Neutrophil (primary cell): ENCODE data around the gene FAM120A.

ENCODE experiments used
- H3K27ac ChIP-seq: fragments of 200-600 bp; sonication (generic); 2 replicates; pipeline ENCODE4 v1.5.1; 2016; ENCODE audit warnings: mild to moderate bottlenecking, moderate library complexity
- H3K27me3 ChIP-seq: fragments of 200-600 bp; sonication (generic); 2 replicates; pipeline ENCODE4 v1.6.0; 2016; ENCODE audit warnings: mild to moderate bottlenecking
- H3K36me3 ChIP-seq: fragments of 200-600 bp; sonication (generic); 2 replicates; pipeline ENCODE4 v1.5.1; 2017
- H3K4me1 ChIP-seq, 2 experiments: fragments of 200-600 bp in 1 of 2; sonication (generic) in 1 of 2; 1 replicate in 1 of 2; 2 replicates in 1 of 2; pipeline versions ENCODE4 v1.5.1 to v1.6.1; 2013 to 2016; ENCODE audit warnings: low read depth in 1 of 2, low read length in 1 of 2, mild to moderate bottlenecking in 1 of 2, moderate library complexity in 1 of 2; ENCODE audit not compliant: control insufficient read depth in 1 of 2, insufficient read depth in 1 of 2
- H3K4me3 ChIP-seq, 2 experiments: fragments of 200-600 bp in 1 of 2; sonication (generic) in 1 of 2; 1 replicate in 1 of 2; 2 replicates in 1 of 2; pipeline ENCODE4 v1.5.1; 2013 to 2016; ENCODE audit warnings: low read depth in 1 of 2, low read length in 1 of 2, mild to moderate bottlenecking in 1 of 2, moderate library complexity in 1 of 2
- H3K9me3 ChIP-seq: fragments of 200-600 bp; sonication (generic); 2 replicates; pipeline ENCODE4 v1.5.1; 2016
- TF ChIP-seq, protein P1 (sequence below): fragments of 200-600 bp; sonication (generic); IDR thresholded peaks from 2 replicates; pipeline ENCODE4 v1.5.1; 2016; ENCODE audit warnings: antibody characterized with exemption

Gene FAM120A

DNA sequence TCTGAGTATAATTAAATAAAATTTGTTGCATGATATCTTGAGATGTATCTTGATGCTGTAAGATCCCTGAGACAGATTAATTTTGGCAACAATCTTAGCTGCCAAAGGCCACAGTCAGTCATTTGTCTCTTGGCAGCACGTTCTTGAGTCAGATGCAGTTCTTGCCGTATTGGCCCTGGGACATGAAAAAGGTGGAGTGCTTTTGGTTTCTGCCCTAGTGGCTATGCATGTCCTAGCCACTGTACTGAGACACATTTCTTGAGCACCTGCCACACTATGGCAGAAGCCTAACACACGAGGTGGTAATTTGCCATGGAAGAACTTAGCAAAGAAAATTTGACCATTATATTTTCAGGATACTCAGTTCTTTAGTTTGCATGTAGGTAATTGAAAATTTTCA, 79.9 kb downstream of the FAM120A start:
- H3K4me1 ChIP-seq = peaks cover 0 to 6% of the 10 kb centered on the region in 2 experiments
- no peak overlapping the region for H3K4me3 ChIP-seq
- H3K27ac ChIP-seq = no peak overlapping the region
- peaks cover 96% of the 10 kb centered on the region for H3K36me3 ChIP-seq
- H3K27me3 ChIP-seq = no peaks in the 10 kb centered on the region
- no peaks in the 10 kb centered on the region for H3K9me3 ChIP-seq
- TF ChIP-seq, protein P1, sequence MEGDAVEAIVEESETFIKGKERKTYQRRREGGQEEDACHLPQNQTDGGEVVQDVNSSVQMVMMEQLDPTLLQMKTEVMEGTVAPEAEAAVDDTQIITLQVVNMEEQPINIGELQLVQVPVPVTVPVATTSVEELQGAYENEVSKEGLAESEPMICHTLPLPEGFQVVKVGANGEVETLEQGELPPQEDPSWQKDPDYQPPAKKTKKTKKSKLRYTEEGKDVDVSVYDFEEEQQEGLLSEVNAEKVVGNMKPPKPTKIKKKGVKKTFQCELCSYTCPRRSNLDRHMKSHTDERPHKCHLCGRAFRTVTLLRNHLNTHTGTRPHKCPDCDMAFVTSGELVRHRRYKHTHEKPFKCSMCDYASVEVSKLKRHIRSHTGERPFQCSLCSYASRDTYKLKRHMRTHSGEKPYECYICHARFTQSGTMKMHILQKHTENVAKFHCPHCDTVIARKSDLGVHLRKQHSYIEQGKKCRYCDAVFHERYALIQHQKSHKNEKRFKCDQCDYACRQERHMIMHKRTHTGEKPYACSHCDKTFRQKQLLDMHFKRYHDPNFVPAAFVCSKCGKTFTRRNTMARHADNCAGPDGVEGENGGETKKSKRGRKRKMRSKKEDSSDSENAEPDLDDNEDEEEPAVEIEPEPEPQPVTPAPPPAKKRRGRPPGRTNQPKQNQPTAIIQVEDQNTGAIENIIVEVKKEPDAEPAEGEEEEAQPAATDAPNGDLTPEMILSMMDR = no peak

DNA sequence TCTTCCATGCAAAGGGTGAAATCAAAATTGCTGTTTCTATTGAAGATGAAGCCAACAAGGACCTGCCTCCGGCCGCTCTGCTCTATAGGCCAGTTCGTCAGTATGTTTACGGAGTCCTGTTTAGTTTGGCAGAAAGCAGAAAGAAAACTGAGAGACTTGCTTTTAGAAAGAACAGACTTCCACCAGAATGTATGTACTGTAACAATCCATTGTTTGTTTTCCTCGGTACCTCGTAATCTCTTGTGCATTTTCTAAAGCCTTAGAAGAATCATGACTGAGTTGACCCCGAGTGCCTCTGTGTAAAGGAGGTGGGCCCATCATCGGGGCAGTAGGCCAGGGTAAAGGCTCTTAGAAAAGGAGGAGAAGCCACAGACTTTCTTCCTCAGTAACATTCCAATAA, 80.7 kb downstream of the FAM120A start:
- H3K4me3 ChIP-seq = no peak overlapping the region
- H3K27ac ChIP-seq = no peak overlapping the region
- no peaks in the 10 kb centered on the region for H3K27me3 ChIP-seq
- H3K4me1 ChIP-seq = peaks cover 0 to 6% of the 10 kb centered on the region in 2 experiments
- H3K36me3 ChIP-seq = peaks cover 90% of the 10 kb centered on the region
- no peaks in the 10 kb centered on the region for H3K9me3 ChIP-seq
- TF ChIP-seq, protein P1 = no peak

DNA sequence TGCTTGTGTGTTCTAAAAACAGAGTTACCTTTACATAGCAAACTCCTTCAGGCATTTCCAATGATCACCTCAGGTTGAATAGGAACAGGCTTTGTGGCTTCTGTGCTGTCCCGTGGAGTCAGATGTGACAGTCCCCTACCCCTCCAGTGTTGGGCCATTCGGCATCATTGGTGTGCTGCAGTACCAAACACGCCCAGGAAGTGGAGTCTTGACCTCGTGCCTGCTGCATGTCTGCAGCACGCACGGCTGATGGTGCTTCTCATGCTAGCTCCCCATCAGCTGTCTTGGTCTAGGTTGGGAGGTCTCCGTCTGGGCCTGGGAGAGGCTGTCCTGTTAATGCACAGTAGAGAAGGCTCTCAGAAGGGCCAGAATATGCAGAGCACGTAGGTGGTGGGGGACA, 82.4 kb downstream of the FAM120A start:
- TF ChIP-seq, protein P1 = no peak
- H3K36me3 ChIP-seq = peaks cover 80% of the 10 kb centered on the region

DNA sequence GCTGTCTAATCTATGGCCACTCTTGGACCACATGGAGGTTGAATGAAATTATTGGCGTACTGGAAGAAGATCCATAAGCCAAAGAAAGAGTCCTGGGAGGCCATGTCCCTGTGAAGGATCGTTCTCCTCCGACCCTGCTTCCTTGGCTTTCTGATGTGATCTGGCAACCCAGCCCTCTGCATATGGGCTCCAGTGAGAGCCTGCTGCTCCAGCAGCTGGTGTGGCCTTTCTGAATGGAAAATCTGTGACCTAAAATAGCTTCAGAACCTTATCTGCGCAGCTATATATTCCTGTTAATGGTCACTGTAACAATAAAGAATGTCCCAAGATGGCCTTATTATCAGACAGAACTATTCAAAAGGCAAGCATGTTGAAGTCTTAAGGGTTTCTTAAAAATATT, 84.7 kb downstream of the FAM120A start:
- H3K36me3 ChIP-seq = peaks cover 83% of the 10 kb centered on the region
- no peak overlapping the region for H3K27ac ChIP-seq
- TF ChIP-seq, protein P1 = no peak
- no peaks in the 10 kb centered on the region for H3K9me3 ChIP-seq
- no peaks in the 10 kb centered on the region for H3K27me3 ChIP-seq
- no peaks in the 10 kb centered on the region for H3K4me1 ChIP-seq
- no peak overlapping the region for H3K4me3 ChIP-seq

More for the DNA sequence above, 82.4 kb downstream of the FAM120A start:
- H3K4me3 ChIP-seq = no peak overlapping the region
- no peaks in the 10 kb centered on the region for H3K9me3 ChIP-seq
- peaks cover 0 to 6% of the 10 kb centered on the region in 2 experiments for H3K4me1 ChIP-seq
- no peak overlapping the region for H3K27ac ChIP-seq
- no peaks in the 10 kb centered on the region for H3K27me3 ChIP-seq

DNA sequence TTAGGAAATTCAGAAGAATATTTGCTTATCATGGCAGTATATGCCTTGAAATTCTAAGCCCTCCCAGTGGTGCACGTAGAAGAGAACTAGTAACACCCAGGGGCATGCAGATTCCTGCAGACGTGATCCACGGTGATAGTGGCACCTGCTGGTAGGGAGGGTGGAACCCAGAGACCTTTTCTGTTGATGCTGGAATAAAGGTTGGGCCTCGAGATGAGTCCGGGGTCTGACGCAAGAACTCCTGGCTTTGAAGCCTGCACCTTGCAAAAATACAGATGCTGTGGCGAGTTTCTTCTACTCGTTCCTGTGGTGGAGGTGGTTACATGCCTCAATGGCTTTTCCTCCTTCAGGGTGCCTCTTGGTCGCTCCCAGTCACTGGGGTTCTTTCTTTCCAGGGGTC, 85.4 kb downstream of the FAM120A start:
- H3K27me3 ChIP-seq = no peaks in the 10 kb centered on the region
- H3K27ac ChIP-seq = no peak overlapping the region
- no peaks in the 10 kb centered on the region for H3K9me3 ChIP-seq
- H3K36me3 ChIP-seq = peaks cover 82% of the 10 kb centered on the region
- H3K4me3 ChIP-seq = no peak overlapping the region
- TF ChIP-seq, protein P1 = no peak
- no peaks in the 10 kb centered on the region for H3K4me1 ChIP-seq

DNA sequence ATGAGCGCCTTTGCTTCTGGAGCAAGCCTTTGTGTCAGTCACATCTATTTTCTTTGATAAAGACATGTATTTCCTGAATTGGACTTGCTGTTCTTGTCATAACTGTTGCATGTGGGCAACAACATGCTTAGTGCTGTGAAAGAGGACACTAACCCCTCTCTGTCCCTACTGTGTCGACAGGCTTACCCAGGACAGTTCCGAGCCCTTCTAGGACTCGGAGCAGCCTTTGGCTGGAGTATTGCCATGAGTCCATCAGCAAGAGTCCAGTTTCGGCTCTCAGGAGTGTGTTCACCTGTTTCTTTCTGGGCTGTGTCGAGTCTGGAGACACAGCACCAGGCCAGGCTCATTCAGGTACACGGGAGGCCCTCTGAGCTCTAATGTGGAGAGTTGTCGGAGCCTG, 88.8 kb downstream of the FAM120A start:
- no peak overlapping the region for H3K27ac ChIP-seq
- no peak overlapping the region for H3K4me3 ChIP-seq
- peaks cover 81% of the 10 kb centered on the region for H3K36me3 ChIP-seq
- H3K27me3 ChIP-seq = no peaks in the 10 kb centered on the region
- H3K4me1 ChIP-seq = no peaks in the 10 kb centered on the region
- H3K9me3 ChIP-seq = no peaks in the 10 kb centered on the region
- TF ChIP-seq, protein P1 = no peak
